ENCODE data around the gene GJD4. TPM values are rescaled to one million over a fixed set of nuclear protein-coding genes. Genes with fewer than 3 reads are reported as not detected.

Gene GJD4
- total RNA-seq, 1 donor from 2014 or later: not detected

- no peak for DNase-seq (ENCODE audit: low spot score)
- no peak overlapping the region for H3K27ac Mint-ChIP-seq (ENCODE audit: unreplicated experiment)
Measured at GRCh38 chr10:35568483-35569015, 36.6 kb upstream of the GJD4 start.

DNA sequence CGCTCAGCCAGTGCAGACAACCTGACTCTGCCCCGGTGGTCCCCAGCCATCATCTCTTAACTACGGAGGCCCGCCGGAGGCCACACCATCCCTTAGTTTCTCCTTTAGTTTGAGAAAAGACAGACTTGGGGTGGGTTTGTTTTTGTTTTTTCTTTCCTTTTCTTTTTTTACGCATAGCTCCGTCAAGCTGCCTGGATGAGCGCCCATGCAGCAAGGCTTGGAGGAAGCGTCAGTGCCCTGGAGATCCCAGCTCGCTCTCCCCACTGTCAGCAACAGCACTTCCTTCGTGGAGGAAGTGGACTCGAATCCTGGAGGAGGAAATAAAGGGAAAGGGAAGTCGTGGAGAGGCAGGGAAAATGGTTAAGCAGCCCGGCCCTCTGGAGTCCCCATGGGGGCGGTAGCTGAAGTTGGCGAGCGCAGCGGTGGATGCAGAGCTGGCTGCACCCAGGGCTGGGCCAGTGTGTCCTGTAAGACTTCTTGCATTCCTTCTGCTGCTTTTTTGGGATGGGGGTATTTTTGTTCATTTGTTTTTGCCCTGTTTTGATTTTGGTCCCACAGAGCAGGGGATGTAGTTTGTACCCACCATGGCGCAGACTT lies 35.9 kb upstream of the GJD4 start:
- TF ChIP-seq, protein P1, sequence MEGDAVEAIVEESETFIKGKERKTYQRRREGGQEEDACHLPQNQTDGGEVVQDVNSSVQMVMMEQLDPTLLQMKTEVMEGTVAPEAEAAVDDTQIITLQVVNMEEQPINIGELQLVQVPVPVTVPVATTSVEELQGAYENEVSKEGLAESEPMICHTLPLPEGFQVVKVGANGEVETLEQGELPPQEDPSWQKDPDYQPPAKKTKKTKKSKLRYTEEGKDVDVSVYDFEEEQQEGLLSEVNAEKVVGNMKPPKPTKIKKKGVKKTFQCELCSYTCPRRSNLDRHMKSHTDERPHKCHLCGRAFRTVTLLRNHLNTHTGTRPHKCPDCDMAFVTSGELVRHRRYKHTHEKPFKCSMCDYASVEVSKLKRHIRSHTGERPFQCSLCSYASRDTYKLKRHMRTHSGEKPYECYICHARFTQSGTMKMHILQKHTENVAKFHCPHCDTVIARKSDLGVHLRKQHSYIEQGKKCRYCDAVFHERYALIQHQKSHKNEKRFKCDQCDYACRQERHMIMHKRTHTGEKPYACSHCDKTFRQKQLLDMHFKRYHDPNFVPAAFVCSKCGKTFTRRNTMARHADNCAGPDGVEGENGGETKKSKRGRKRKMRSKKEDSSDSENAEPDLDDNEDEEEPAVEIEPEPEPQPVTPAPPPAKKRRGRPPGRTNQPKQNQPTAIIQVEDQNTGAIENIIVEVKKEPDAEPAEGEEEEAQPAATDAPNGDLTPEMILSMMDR (IDR thresholded peaks at IDR 0.05): no peak
- peaks cover 11% of the 10 kb centered on the region for H3K4me1 Mint-ChIP-seq (ENCODE audit: low read depth)
- no peak for DNase-seq (ENCODE audit: low spot score)
- H3K36me3 Mint-ChIP-seq (ENCODE audit: low read depth): peaks cover 19% of the 10 kb centered on the region
- H3K4me3 Mint-ChIP-seq (ENCODE audit: unreplicated experiment): no peak overlapping the region
- H3K9me3 Mint-ChIP-seq (ENCODE audit: low read depth): no peaks in the 10 kb centered on the region
- H3K27me3 Mint-ChIP-seq (ENCODE audit: low read depth): no peaks in the 10 kb centered on the region
- no peak overlapping the region for H3K27ac Mint-ChIP-seq (ENCODE audit: unreplicated experiment)

More at GRCh38 chr10:35568483-35569015, 36.6 kb upstream of the GJD4 start:
- Mint-ChIP-seq H3K9me3 (ENCODE audit: low read depth) (no peaks in the 10 kb centered on the region), H3K4me3 (ENCODE audit: unreplicated experiment) (no peak overlapping the region), H3K36me3 (ENCODE audit: low read depth) (peaks cover 19% of the 10 kb centered on the region), H3K27me3 (ENCODE audit: low read depth) (no peaks in the 10 kb centered on the region), H3K4me1 (ENCODE audit: low read depth) (peaks cover 13% of the 10 kb centered on the region)
- TF ChIP-seq, protein P1 (IDR thresholded peaks at IDR 0.05): no peak

DNA sequence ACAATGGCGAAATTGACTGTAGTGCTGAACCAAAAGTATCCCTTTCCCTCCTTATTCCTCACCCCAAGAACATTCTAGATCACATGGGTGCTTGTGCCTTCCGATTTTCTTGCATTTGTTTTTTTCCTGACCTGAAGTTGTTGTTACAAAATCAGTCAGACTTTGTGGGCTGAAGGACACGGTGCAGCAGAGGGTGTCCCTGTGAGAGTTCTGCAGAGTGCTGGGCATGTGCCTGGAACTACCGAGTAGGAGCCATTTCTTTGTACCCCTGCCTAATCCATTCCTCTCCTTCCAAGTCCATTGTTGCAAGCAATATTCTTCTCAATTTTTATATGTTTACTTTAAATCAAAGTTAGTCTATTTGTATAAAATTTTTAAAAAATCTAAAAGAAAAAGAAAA lies 35.3 kb upstream of the GJD4 start:
- peaks cover 19% of the 10 kb centered on the region for H3K36me3 Mint-ChIP-seq (ENCODE audit: low read depth)
- H3K27ac Mint-ChIP-seq (ENCODE audit: unreplicated experiment): no peak overlapping the region
- DNase-seq (ENCODE audit: low spot score): no peak
- no peaks in the 10 kb centered on the region for H3K9me3 Mint-ChIP-seq (ENCODE audit: low read depth)
- no peaks in the 10 kb centered on the region for H3K27me3 Mint-ChIP-seq (ENCODE audit: low read depth)
- no peak overlapping the region for H3K4me3 Mint-ChIP-seq (ENCODE audit: unreplicated experiment)
- TF ChIP-seq, protein P1 (IDR thresholded peaks at IDR 0.05): no peak
- peaks cover 5% of the 10 kb centered on the region for H3K4me1 Mint-ChIP-seq (ENCODE audit: low read depth)

DNA sequence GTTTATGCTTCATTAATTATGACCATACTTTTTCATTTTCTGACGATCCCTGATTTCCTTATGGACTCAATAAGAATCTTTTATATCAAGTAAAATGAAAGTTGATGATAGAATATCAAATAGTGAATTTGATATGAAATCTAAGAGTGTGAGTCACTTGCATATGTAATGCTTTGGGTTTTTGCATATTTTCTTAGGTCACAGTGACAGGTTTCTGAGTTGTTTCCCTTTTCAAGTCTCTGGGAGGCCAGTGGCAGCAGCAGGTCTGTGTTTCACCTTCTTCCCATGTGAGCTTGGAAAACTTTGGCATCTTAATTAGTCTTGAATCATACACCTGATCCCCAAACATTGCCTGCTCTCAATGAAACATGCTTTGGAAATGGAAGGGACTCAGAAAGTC lies 34.7 kb upstream of the GJD4 start:
- peaks cover 20% of the 10 kb centered on the region for H3K36me3 Mint-ChIP-seq (ENCODE audit: low read depth)
- H3K27ac Mint-ChIP-seq (ENCODE audit: unreplicated experiment): no peak overlapping the region
- H3K4me3 Mint-ChIP-seq (ENCODE audit: unreplicated experiment): no peak overlapping the region
- H3K4me1 Mint-ChIP-seq (ENCODE audit: low read depth): peaks cover 4% of the 10 kb centered on the region
- DNase-seq (ENCODE audit: low spot score): no peak
- no peaks in the 10 kb centered on the region for H3K27me3 Mint-ChIP-seq (ENCODE audit: low read depth)
- TF ChIP-seq, protein P1 (IDR thresholded peaks at IDR 0.05): no peak
- H3K9me3 Mint-ChIP-seq (ENCODE audit: low read depth): no peaks in the 10 kb centered on the region

DNA sequence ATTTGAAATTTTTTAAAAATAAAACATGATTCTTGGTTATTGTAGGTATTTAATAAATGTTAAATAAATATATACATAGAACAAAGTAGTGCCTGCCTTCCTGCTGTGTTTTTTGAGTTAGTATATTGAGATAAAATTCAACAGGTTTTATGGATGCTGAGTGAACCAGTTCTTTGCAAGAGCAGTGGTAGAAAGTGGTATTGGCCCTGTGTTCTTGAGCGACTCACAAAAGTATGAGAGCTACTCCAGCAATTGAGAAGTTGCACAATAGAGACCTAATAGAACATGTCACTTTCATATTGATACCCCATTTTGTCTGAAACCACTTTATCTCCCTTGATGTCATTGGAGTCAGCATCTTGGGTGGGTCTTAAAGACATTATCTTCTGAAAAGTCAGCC lies 32.6 kb upstream of the GJD4 start:
- no peak overlapping the region for H3K4me3 Mint-ChIP-seq (ENCODE audit: unreplicated experiment)
- no peaks in the 10 kb centered on the region for H3K4me1 Mint-ChIP-seq (ENCODE audit: low read depth)
- H3K27ac Mint-ChIP-seq (ENCODE audit: unreplicated experiment): no peak overlapping the region
- H3K36me3 Mint-ChIP-seq (ENCODE audit: low read depth): peaks cover 15% of the 10 kb centered on the region
- H3K27me3 Mint-ChIP-seq (ENCODE audit: low read depth): no peaks in the 10 kb centered on the region
- H3K9me3 Mint-ChIP-seq (ENCODE audit: low read depth): peaks cover 3% of the 10 kb centered on the region
- TF ChIP-seq, protein P1 (IDR thresholded peaks at IDR 0.05): no peak
- DNase-seq (ENCODE audit: low spot score): no peak

Measured in chondrocyte (in vitro differentiated cells).